Stimulated activated CD8-positive, alpha-beta memory T cell treated with anti-CD3 and anti-CD28 coated beads, Interleukin-12 subunit alpha, Interleukin-12 subunit beta, amount 100 ng/mL, for 1 hour (primary cell): ENCODE data around the gene SLC32A1.

Experiments used
- DNase-seq: peaks from one replicate; pipeline ENCODE4 v3.0.0-alpha.2; 2020; ENCODE audit warnings: low read depth

SLC32A1 gene

GRCh38 chr20:38725148-38725901 is 1.0 kb downstream of the SLC32A1 start:
- no peak for DNase-seq

GRCh38 chr20:38725931-38726803 is 1.9 kb downstream of the SLC32A1 start:
- DNase-seq: no peak

GRCh38 chr20:38726804-38727606 is 2.7 kb downstream of the SLC32A1 start:
- DNase-seq: no peak

- DNase-seq: no peak
Observed at GRCh38 chr20:38727607-38728190, 3.4 kb downstream of the SLC32A1 start.

- no peak for DNase-seq
Observed at GRCh38 chr20:38728191-38728781, 4.0 kb downstream of the SLC32A1 start.

- DNase-seq: no peak
Observed at GRCh38 chr20:38728911-38729642, 4.8 kb downstream of the SLC32A1 start.

DNA sequence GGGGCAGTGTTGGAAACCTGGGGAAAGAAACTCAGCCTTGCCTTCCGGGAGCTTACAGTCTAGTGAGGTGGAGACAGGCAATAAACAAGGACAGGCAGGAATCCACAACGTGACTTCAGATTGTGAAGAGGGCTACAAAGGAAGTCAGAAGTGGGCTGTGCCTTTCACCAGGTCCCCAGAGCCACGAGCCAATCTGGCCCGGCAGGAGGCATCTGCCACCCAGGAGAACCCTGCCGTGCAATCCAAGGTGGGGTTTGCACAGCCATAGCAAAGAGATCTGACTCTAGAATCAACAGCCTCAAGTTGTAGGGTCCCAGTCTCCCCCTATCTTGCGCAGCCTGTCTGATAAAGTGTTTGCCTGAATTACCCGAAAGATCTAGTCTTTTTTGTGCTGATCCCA is 5.5 kb downstream of the SLC32A1 start:
- no peak for DNase-seq

- DNase-seq: no peak
Observed at GRCh38 chr20:38730167-38730988, 6.1 kb downstream of the SLC32A1 start.

DNA sequence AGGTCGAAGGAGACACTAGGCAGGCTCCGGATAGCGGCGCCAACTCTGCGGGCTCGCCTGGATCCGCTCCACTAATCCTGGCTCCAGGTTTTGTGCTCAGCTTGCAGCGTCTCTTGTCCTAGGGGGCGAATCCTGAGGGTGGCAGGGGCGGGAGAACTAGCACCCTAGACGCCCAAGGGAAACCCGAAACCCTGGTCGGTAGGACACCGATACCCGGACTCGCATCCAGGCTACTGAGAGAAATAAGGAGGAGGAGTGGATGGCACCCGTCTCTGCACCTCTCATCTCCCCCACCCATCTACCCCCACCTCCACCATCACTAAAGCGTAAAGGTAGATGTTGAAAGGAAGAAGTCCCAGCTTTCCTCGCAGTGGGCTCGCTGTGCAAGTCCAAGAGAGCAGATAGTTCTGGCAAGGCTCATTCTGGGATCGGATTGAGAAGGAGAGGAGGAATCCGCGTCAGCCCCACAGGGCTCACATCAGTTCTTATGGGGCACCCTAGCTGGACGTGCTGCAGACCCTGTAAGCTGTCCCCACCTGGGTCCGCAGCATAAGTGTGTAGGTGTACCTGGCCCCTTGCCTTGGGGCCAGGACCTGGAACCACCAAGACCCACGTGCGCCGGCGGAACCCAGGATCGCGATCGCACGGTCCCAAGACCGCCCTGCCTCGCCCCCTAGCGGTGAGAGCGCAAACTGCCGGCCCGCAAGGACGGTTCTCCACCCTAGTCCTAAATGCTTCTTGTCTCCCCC is 6.9 kb downstream of the SLC32A1 start:
- DNase-seq: peak; percentile 63

DNA sequence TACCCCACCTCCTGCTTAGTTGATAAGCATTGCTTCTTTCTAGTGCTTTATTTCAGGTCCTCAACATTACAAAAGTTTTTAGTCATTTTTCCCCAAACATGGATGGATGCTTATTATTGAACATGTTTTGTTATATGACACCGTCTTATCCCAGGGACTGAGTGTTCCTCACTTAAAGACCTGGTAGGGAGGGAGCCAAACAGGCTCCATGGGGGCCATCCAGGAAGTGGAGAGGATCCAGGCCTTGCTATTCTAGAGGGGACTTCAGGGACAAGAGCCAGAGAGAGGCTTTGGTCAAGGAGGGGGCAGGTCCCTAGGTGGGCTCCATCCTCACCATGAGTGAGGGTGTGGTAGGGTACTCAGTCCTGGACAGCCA is 7.4 kb downstream of the SLC32A1 start:
- no peak for DNase-seq

DNA sequence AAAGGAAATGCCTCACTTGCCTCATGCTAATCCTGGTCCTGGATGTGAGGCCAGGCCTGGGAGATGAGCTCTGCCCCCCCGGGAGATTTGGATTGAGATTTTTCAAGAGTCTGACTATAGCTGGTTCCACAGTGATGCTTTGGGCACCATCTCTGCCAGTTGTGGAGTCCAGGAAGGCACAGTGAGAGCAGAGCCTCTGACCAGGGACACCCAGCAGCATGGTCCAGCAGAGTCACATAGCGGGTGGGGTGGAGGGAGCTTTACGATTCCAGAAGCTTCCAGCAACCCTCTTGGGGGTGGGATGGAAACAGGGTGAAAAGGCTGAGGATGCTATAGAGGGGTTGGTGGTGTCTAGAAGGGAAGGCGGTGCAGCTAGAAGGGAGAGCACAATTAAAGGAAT is 8.7 kb downstream of the SLC32A1 start:
- no peak for DNase-seq

GRCh38 chr20:38735172-38735571 is 10.9 kb downstream of the SLC32A1 start:
- no peak for DNase-seq

DNA sequence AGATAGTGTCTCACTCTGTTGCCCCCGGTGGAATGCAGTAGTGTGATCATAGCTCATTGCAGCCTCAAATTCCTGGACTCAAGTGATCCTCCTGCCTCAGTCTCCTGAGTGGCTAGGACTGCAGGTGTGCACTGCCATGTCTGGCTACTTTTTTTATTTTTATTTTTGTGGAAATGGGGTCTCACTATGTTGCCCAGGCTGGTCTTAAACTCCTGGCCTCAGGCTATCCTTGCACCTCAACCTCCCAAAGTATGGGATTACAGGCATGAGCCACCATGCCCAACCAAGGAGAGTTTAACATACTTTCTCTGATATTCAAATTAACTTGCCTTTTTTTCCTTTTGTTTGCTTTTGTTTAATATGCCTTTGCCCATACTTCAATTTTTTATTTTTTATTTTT is 13.6 kb downstream of the SLC32A1 start:
- DNase-seq: no peak

GRCh38 chr20:38745757-38746156 is 21.5 kb downstream of the SLC32A1 start:
- no peak for DNase-seq

- no peak for DNase-seq
Observed at GRCh38 chr20:38747495-38748096, 23.3 kb downstream of the SLC32A1 start.

GRCh38 chr20:38748097-38748860 is 24.0 kb downstream of the SLC32A1 start, which contains the start of gene ACTR5:
Gene ACTR5 (plus strand): TSS chr20:38748460. CDS start chr20:38748479, 19 bp downstream.
- peak; percentile 96 for DNase-seq

- peak; percentile 18 for DNase-seq
Observed at GRCh38 chr20:38748861-38749149, 24.5 kb downstream of the SLC32A1 start.

GRCh38 chr20:38751360-38751976 is 27.2 kb downstream of the SLC32A1 start:
- DNase-seq: no peak
